GM19372 (cell line): ENCODE measurements around the gene GMPPB.
A peak's percentile ranks its signal among the peaks of the same experiment; 100 is the strongest.

Experiments
- ATAC-seq: cut with Tn5 transposase; IDR thresholded peaks from one replicate; pipeline ENCODE4 v1.9.1; 2021; ENCODE audit warnings: mild to moderate bottlenecking, low read depth, moderate library complexity; ENCODE audit not compliant: unreplicated experiment

Gene GMPPB

GRCh38 chr3:49673715-49674496 lies 49.8 kb downstream of the GMPPB start, which contains the start of gene APEH:
APEH (plus strand) TSS chr3:49674351; CDS start chr3:49674402, 51 bp downstream.
- ATAC-seq: peak; percentile 74

- no peak for ATAC-seq
Measured at GRCh38 chr3:49673121-49673714, 50.5 kb downstream of the GMPPB start.

GRCh38 chr3:49671291-49672288 lies 52.2 kb downstream of the GMPPB start:
- ATAC-seq: no peak

- no peak for ATAC-seq
Measured at GRCh38 chr3:49670940-49671290, 52.8 kb downstream of the GMPPB start.
